Peyer's patch (tissue), 4 donors: ENCODE results near the gene ARAP3.

Experiments used
- CTCF ChIP-seq, 6 experiments: fragments of 450-650 bp in 4 of 6; fragments of 200-600 bp in 2 of 6; sonication (generic) in 1 of 6; IDR thresholded peaks; one replicate each; pipeline ENCODE4 v1.5.1; 2017 to 2019; ENCODE audit warnings: antibody characterized with exemption in 6 of 6, mild to moderate bottlenecking in 3 of 6, moderate library complexity in 1 of 6
- POLR2A ChIP-seq, 2 donors: fragments of 450-650 bp; IDR thresholded peaks; one replicate each; pipeline ENCODE4 v1.5.1; 2017; ENCODE audit warnings: antibody characterized with exemption in 2 of 2, mild to moderate bottlenecking in 2 of 2, moderate library complexity in 2 of 2

DNA sequence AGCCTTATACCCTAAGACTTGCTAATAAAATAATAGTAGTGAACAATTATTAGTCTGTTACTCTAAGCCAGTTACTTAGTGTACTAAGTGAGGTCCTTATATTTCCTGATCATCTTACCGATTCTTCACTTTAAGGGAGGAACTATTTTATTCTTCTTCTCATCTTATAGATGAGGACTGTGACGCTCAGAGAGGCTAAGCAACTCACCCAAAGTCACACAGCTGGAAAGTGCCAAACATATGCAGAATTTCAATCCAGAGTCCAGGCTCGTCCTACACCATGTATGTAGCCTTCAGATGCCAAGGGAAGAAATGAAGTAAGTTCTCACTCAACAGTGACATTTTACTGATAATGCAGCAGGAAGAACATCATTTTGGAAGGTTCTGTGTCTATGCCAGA, 34.4 kb upstream of the ARAP3 start:
- TF ChIP-seq CTCF (IDR thresholded peaks at IDR 0.05) (no peak), POLR2A (IDR thresholded peaks at IDR 0.05) (no peak)
